AG04450 (cell line): ENCODE results near the gene DDX24. TPM values are rescaled to one million over a fixed set of nuclear protein-coding genes. Genes with fewer than 3 reads are reported as not detected.

Source experiments
- CTCF ChIA-PET: fragments of 300-600, 350-600 bp; formaldehyde crosslinking; extraction: SDS; loops from one replicate; lab custom pipeline; 2022; ENCODE audit warnings: antibody characterized with exemption, inconsistent platforms; lab: Charles Lee
- POLR2A ChIA-PET: fragments of 350-600 bp; formaldehyde crosslinking; extraction: SDS; loops from one replicate; lab custom pipeline; 2021; ENCODE audit warnings: antibody characterized with exemption, inconsistent platforms; lab: Yijun Ruan, JAX
- DNase-seq: peaks from one replicate; pipeline ENCODE4 v3.0.0-alpha.2; 2011; ENCODE audit warnings: low read depth, low spot score
- H3K27ac ChIP-seq: one replicate; pipeline ENCODE4 v1.5.1; 2012; ENCODE audit warnings: low read depth, low read length, control low read depth
- H3K27me3 ChIP-seq: one replicate; pipeline ENCODE4 v1.6.0; 2012; ENCODE audit warnings: low read length; ENCODE audit not compliant: control insufficient read depth, insufficient read depth
- H3K4me3 ChIP-seq: 2 replicates; pipeline ENCODE4 v1.5.1; 2011; ENCODE audit warnings: mild to moderate bottlenecking, low read depth, low read length, control low read depth
- H3K9me3 ChIP-seq: 2 replicates; pipeline ENCODE4 v1.5.1; 2012; ENCODE audit warnings: low read length; ENCODE audit not compliant: control insufficient read depth, insufficient read depth
- polyA plus RNA-seq: library from polyadenylated mRNA; depleted of rRNA; stranded (reverse); fragments of >200 nt; gene quantifications from 2 replicates; pipeline ENCODE4 v1.2.3, GENCODE V29; 2011; rRNA removed
- TF ChIP-seq, protein P1 (sequence below): IDR thresholded peaks from 2 replicates; pipeline ENCODE4 v1.5.1; 2011; ENCODE audit warnings: low read depth, low read length, control low read depth, inconsistent platforms

Gene DDX24
- polyA plus RNA-seq, 1 experiment, result 159 TPM

DNA sequence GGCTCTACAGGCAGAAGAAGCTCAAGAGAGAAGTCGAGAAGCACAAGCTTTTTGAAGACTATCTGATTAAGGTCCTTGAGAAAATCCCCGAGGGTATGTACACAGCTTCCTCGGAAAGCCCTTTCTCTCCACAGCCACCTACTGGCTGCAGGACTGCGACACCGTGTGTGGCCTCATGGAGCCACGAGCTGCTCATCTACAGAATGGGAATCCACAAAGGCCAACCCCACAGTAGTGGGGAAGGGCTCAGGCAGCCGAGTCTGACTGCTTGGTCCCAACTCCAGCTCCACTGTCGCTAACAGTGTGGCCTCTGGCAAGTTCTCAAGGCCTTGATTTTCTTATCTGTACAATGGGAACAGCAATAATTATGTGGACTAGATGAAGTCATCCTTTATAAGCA lies 81.4 kb downstream of the DDX24 start:
- Histone ChIP-seq H3K27me3 (peaks cover 13% of the 10 kb centered on the region), H3K4me3 (no peak overlapping the region), H3K27ac (no peak overlapping the region), H3K9me3 (no peaks in the 10 kb centered on the region; the same call in 1 of the 2 replicates)
- TF ChIP-seq, protein P1, sequence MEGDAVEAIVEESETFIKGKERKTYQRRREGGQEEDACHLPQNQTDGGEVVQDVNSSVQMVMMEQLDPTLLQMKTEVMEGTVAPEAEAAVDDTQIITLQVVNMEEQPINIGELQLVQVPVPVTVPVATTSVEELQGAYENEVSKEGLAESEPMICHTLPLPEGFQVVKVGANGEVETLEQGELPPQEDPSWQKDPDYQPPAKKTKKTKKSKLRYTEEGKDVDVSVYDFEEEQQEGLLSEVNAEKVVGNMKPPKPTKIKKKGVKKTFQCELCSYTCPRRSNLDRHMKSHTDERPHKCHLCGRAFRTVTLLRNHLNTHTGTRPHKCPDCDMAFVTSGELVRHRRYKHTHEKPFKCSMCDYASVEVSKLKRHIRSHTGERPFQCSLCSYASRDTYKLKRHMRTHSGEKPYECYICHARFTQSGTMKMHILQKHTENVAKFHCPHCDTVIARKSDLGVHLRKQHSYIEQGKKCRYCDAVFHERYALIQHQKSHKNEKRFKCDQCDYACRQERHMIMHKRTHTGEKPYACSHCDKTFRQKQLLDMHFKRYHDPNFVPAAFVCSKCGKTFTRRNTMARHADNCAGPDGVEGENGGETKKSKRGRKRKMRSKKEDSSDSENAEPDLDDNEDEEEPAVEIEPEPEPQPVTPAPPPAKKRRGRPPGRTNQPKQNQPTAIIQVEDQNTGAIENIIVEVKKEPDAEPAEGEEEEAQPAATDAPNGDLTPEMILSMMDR, result no peak
- CTCF ChIA-PET, result interaction anchor here (1.1 to 11.2 kb wide), 5 partner anchors 15 to 137 kb away, joined by 4 to 270 read pairs (median 8); no protein-coding TSS in a partner anchor
- POLR2A ChIA-PET, result no interaction called here
- no peak for DNase-seq

DNA sequence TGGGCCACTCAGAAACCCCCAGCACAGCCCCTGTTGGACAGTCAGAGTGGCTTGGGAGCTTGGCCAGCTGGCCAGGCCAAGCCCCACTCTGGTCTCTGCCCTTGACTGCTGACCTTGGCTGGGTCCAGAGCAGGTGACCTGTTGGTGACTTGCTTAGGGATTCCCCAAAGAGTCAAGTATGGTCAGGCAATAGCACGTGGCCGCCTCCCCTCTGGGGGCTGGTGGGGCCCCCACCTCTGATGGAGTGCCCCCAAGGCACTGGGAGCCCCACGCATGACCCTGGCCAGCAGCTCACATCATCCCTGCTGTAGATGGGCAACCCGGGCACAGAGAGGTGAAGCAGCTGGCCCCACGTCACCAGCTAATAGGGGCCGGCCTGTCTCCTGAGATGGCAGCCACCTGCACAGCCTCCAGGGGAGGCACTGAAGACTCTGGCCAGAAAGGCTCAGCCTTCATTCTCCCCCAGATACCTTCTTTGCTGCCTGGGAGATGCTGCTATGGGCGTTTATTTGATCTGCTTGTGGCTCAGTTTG lies 82.1 kb downstream of the DDX24 start:
- TF ChIP-seq, protein P1, result no peak
- H3K4me3 ChIP-seq, result no peak overlapping the region
- CTCF ChIA-PET, result interaction anchor here (2.0 to 11.2 kb wide), 3 partner anchors 14 to 60 kb away, joined by 4 to 270 read pairs (median 20); no protein-coding TSS in a partner anchor
- H3K9me3 ChIP-seq, result no peaks in the 10 kb centered on the region
- DNase-seq, result no peak
- peaks cover 9% of the 10 kb centered on the region for H3K27me3 ChIP-seq
- H3K27ac ChIP-seq, result no peak overlapping the region
- POLR2A ChIA-PET, result no interaction called here

Other genes starting within 250 kb of the DDX24 start
- not detected in 2 replicates for gene FAM181A, start 153.9 kb downstream of the DDX24 start, polyA plus RNA-seq
- gene ASB2, start 104.6 kb downstream of the DDX24 start, polyA plus RNA-seq, result 1.6 and 2.0 TPM in 2 replicates
- not detected in 2 replicates for gene CCDC197, start 83.9 kb downstream of the DDX24 start, polyA plus RNA-seq
- gene OTUB2, start 54.9 kb downstream of the DDX24 start, polyA plus RNA-seq, result 2.1 and 2.3 TPM in 2 replicates
- gene IFI27L1, start 108 bp upstream of the DDX24 start, polyA plus RNA-seq, result 9.2 and 12.5 TPM in 2 replicates
- 0.94 and 1.4 TPM in 2 replicates for gene IFI27, start 29.5 kb upstream of the DDX24 start, polyA plus RNA-seq
- gene IFI27L2, start 48.4 kb upstream of the DDX24 start, polyA plus RNA-seq, result 81.9 and 122 TPM in 2 replicates
- gene PPP4R4, start 93.1 kb upstream of the DDX24 start, polyA plus RNA-seq, result 0.60 and 0.65 TPM in 2 replicates
- not detected in 2 replicates for gene SERPINA10, start 212.1 kb upstream of the DDX24 start, polyA plus RNA-seq
- not detected in 2 replicates for gene SERPINA6, start 242.1 kb upstream of the DDX24 start, polyA plus RNA-seq